A549 treated with AZD2906 at 1 μM for 4 hours (cell line): ENCODE data around the gene TBPL1. TPM values are rescaled to one million over a fixed set of nuclear protein-coding genes. Genes with fewer than 3 reads are reported as not detected.

Source experiments
- total RNA-seq: library from RNA; stranded (reverse); fragments of 200-300 nt; extraction: Qiagen RNA extraction; gene quantifications from 5 replicates; pipeline ENCODE4 v1.2.3, GENCODE V29; 2022

TBPL1 gene
- total RNA-seq, result 19.9 to 25.0 TPM (median 22.9 TPM) in 5 replicates

GRCh38 chr6:133952815-133953633 is at the start of gene TBPL1:
TSS of gene TBPL1 (plus strand) at chr6:133953224. CDS start at chr6:133980126, 26,902 bp downstream.

Other genes starting within 250 kb of the TBPL1 start
- gene TCF21, start 64.1 kb upstream of the TBPL1 start, total RNA-seq, result 0.02 to 0.08 TPM (median 0.05 TPM) in 5 replicates
- gene SLC2A12, start 99.4 kb downstream of the TBPL1 start, total RNA-seq, result 0.26 to 0.38 TPM (median 0.30 TPM) in 5 replicates